ENCODE measurements around the gene LIMS2.
A peak's percentile ranks its signal among the peaks of the same experiment; 100 is the strongest.

LIMS2 gene

GRCh38 chr2:127675331-127676261 is at the start of gene LIMS2:
TSS of gene LIMS2 (minus strand) at chr2:127675530. CDS start at chr2:127675024, 506 bp downstream.
- no peak for DNase-seq (ENCODE audit: low spot score in 2 of 2)
- in situ Hi-C loops (cut with MboI; ENCODE audit: low sequenced_read_pairs): no loop called here
- Histone ChIP-seq H3K4me1 (no peaks in the 10 kb centered on the region), H3K27me3 (ENCODE audit: low read depth) (peaks cover 8% of the 10 kb centered on the region; the same call in 1 of the 2 replicates), H3K36me3 (replicated peaks) (no peaks in the 10 kb centered on the region), H3K4me3 (peak within 1 kb of the TSS; percentile 27), H3K9me3 (no peaks in the 10 kb centered on the region)

- H3K36me3 ChIP-seq (replicated peaks): peaks cover 62% of the 10 kb centered on the region
- in situ Hi-C loops (cut with MboI; ENCODE audit: low sequenced_read_pairs): no loop called here
These were observed 47.5 kb upstream of the LIMS2 start for GRCh38 chr2:127722807-127723206.

GRCh38 chr2:127721978-127722355 is 46.6 kb upstream of the LIMS2 start:
- in situ Hi-C loops (cut with MboI; ENCODE audit: low sequenced_read_pairs): no loop called here
- DNase-seq (ENCODE audit: low spot score in 2 of 2): no peak
- Histone ChIP-seq H3K4me3 (no peak overlapping the region), H3K4me1 (no peaks in the 10 kb centered on the region), H3K9me3 (no peaks in the 10 kb centered on the region), H3K36me3 (replicated peaks) (peaks cover 63% of the 10 kb centered on the region), H3K27me3 (ENCODE audit: low read depth) (no peaks in the 10 kb centered on the region)

More at GRCh38 chr2:127722807-127723206, 47.5 kb upstream of the LIMS2 start:
- no peaks in the 10 kb centered on the region for H3K27me3 ChIP-seq (ENCODE audit: low read depth)
- H3K9me3 ChIP-seq: no peaks in the 10 kb centered on the region
- H3K4me3 ChIP-seq: no peak overlapping the region
- no peaks in the 10 kb centered on the region for H3K4me1 ChIP-seq
- DNase-seq (ENCODE audit: low spot score in 2 of 2): no peak

GRCh38 chr2:127721311-127721977 is 46.1 kb upstream of the LIMS2 start:
- no peaks in the 10 kb centered on the region for H3K9me3 ChIP-seq
- H3K27me3 ChIP-seq (ENCODE audit: low read depth): no peaks in the 10 kb centered on the region
- DNase-seq (ENCODE audit: low spot score in 2 of 2): no peak
- H3K4me1 ChIP-seq: no peaks in the 10 kb centered on the region
- in situ Hi-C loops (cut with MboI; ENCODE audit: low sequenced_read_pairs): no loop called here
- H3K4me3 ChIP-seq: no peak overlapping the region
- peaks cover 68% of the 10 kb centered on the region for H3K36me3 ChIP-seq (replicated peaks)

- DNase-seq (ENCODE audit: low spot score in 2 of 2): no peak
- Histone ChIP-seq H3K4me3 (no peak overlapping the region), H3K4me1 (no peaks in the 10 kb centered on the region), H3K9me3 (no peaks in the 10 kb centered on the region), H3K27me3 (ENCODE audit: low read depth) (no peaks in the 10 kb centered on the region), H3K36me3 (replicated peaks) (peaks cover 68% of the 10 kb centered on the region)
- in situ Hi-C loops (cut with MboI; ENCODE audit: low sequenced_read_pairs): no loop called here
These were observed 44.2 kb upstream of the LIMS2 start for GRCh38 chr2:127719301-127720218.

- no peak for DNase-seq (ENCODE audit: low spot score in 2 of 2)
- Histone ChIP-seq H3K4me1 (no peaks in the 10 kb centered on the region), H3K27me3 (ENCODE audit: low read depth) (no peaks in the 10 kb centered on the region), H3K36me3 (replicated peaks) (peaks cover 74% of the 10 kb centered on the region), H3K4me3 (no peak overlapping the region), H3K9me3 (no peaks in the 10 kb centered on the region)
- in situ Hi-C loops (cut with MboI; ENCODE audit: low sequenced_read_pairs): no loop called here
These were observed 42.9 kb upstream of the LIMS2 start for GRCh38 chr2:127718271-127718670.

GRCh38 chr2:127715778-127716449 is 40.6 kb upstream of the LIMS2 start:
- DNase-seq (ENCODE audit: low spot score in 2 of 2): no peak
- in situ Hi-C loops (cut with MboI; ENCODE audit: low sequenced_read_pairs): no loop called here
- Histone ChIP-seq H3K4me3 (no peak overlapping the region), H3K4me1 (no peaks in the 10 kb centered on the region), H3K36me3 (replicated peaks) (peaks cover 58% of the 10 kb centered on the region), H3K9me3 (no peaks in the 10 kb centered on the region), H3K27me3 (ENCODE audit: low read depth) (no peaks in the 10 kb centered on the region)

GRCh38 chr2:127713562-127713961 is 38.2 kb upstream of the LIMS2 start:
- in situ Hi-C loops (cut with MboI; ENCODE audit: low sequenced_read_pairs): no loop called here
- DNase-seq (ENCODE audit: low spot score in 2 of 2): no peak
- H3K4me3 ChIP-seq: no peak overlapping the region
- no peaks in the 10 kb centered on the region for H3K27me3 ChIP-seq (ENCODE audit: low read depth)
- H3K4me1 ChIP-seq: no peaks in the 10 kb centered on the region
- no peaks in the 10 kb centered on the region for H3K9me3 ChIP-seq
- H3K36me3 ChIP-seq (replicated peaks): peaks cover 55% of the 10 kb centered on the region

GRCh38 chr2:127712999-127713398 is 37.7 kb upstream of the LIMS2 start:
- Histone ChIP-seq H3K4me1 (no peaks in the 10 kb centered on the region), H3K27me3 (ENCODE audit: low read depth) (no peaks in the 10 kb centered on the region), H3K4me3 (no peak overlapping the region), H3K36me3 (replicated peaks) (peaks cover 54% of the 10 kb centered on the region), H3K9me3 (no peaks in the 10 kb centered on the region)
- DNase-seq (ENCODE audit: low spot score in 2 of 2): no peak
- in situ Hi-C loops (cut with MboI; ENCODE audit: low sequenced_read_pairs): no loop called here

GRCh38 chr2:127709336-127709735 is 34.0 kb upstream of the LIMS2 start:
- H3K9me3 ChIP-seq: no peaks in the 10 kb centered on the region
- no peak for DNase-seq (ENCODE audit: low spot score in 2 of 2)
- H3K36me3 ChIP-seq (replicated peaks): peaks cover 56% of the 10 kb centered on the region
- in situ Hi-C loops (cut with MboI; ENCODE audit: low sequenced_read_pairs): no loop called here
- no peaks in the 10 kb centered on the region for H3K27me3 ChIP-seq (ENCODE audit: low read depth)
- H3K4me3 ChIP-seq: no peak overlapping the region
- no peaks in the 10 kb centered on the region for H3K4me1 ChIP-seq

- H3K36me3 ChIP-seq (replicated peaks): peaks cover 54% of the 10 kb centered on the region
- no peak overlapping the region for H3K4me3 ChIP-seq
- H3K4me1 ChIP-seq: peaks cover 5% of the 10 kb centered on the region; the same call in 1 of the 2 replicates
- H3K27me3 ChIP-seq (ENCODE audit: low read depth): no peaks in the 10 kb centered on the region
- in situ Hi-C loops (cut with MboI; ENCODE audit: low sequenced_read_pairs): no loop called here
- H3K9me3 ChIP-seq: no peaks in the 10 kb centered on the region
- no peak for DNase-seq (ENCODE audit: low spot score in 2 of 2)
These were observed 32.7 kb upstream of the LIMS2 start for GRCh38 chr2:127707890-127708648.

- Histone ChIP-seq H3K4me3 (no peak overlapping the region), H3K36me3 (replicated peaks) (peaks cover 56% of the 10 kb centered on the region)
- in situ Hi-C loops (cut with MboI; ENCODE audit: low sequenced_read_pairs): no loop called here
These were observed 31.1 kb upstream of the LIMS2 start for GRCh38 chr2:127706215-127706990.

More at GRCh38 chr2:127706215-127706990, 31.1 kb upstream of the LIMS2 start:
- Histone ChIP-seq H3K4me1 (peaks cover 12% of the 10 kb centered on the region), H3K9me3 (no peaks in the 10 kb centered on the region), H3K27me3 (ENCODE audit: low read depth) (no peaks in the 10 kb centered on the region)
- no peak for DNase-seq (ENCODE audit: low spot score in 2 of 2)

Data from HAP-1 (cell line).